GM18508 (cell line): ENCODE measurements around the gene NHERF1.

Source experiments
- ATAC-seq: cut with Tn5 transposase; IDR thresholded peaks from one replicate; pipeline ENCODE4 v1.9.1; 2021; ENCODE audit warnings: moderate number of reproducible peaks; ENCODE audit not compliant: insufficient read depth, unreplicated experiment

The NHERF1 gene

GRCh38 chr17:74748529-74749278 is at the start of gene NHERF1:
NHERF1 (plus strand) TSS chr17:74748628; CDS start chr17:74748847, 219 bp downstream.
- peak; percentile 12 for ATAC-seq

- no peak for ATAC-seq
These were observed 49.2 kb upstream of the NHERF1 start for GRCh38 chr17:74699236-74699635.

GRCh38 chr17:74702116-74702871 is 46.1 kb upstream of the NHERF1 start:
- ATAC-seq, result no peak

GRCh38 chr17:74703311-74703710 is 45.1 kb upstream of the NHERF1 start:
- no peak for ATAC-seq

GRCh38 chr17:74704544-74704943 is 43.9 kb upstream of the NHERF1 start:
- ATAC-seq, result no peak

GRCh38 chr17:74711058-74711824 is 37.2 kb upstream of the NHERF1 start:
- no peak for ATAC-seq

- no peak for ATAC-seq
These were observed 36.1 kb upstream of the NHERF1 start for GRCh38 chr17:74712301-74712700.

- ATAC-seq, result no peak
These were observed 35.7 kb upstream of the NHERF1 start, which contains the start of gene CD300LF for GRCh38 chr17:74712756-74713155. CD300LF (minus strand) TSS chr17:74712923; CDS start chr17:74712866, 57 bp downstream.

- ATAC-seq, result no peak
These were observed 35.2 kb upstream of the NHERF1 start for GRCh38 chr17:74713171-74713755.

GRCh38 chr17:74715144-74715543 is 33.3 kb upstream of the NHERF1 start:
- ATAC-seq, result no peak

GRCh38 chr17:74720506-74720905 is 27.9 kb upstream of the NHERF1 start:
- ATAC-seq, result no peak

GRCh38 chr17:74722782-74723181 is 25.6 kb upstream of the NHERF1 start:
- no peak for ATAC-seq

GRCh38 chr17:74723891-74724290 is 24.5 kb upstream of the NHERF1 start:
- no peak for ATAC-seq

GRCh38 chr17:74725111-74725510 is 23.3 kb upstream of the NHERF1 start:
- no peak for ATAC-seq

GRCh38 chr17:74728033-74728701 is 20.3 kb upstream of the NHERF1 start:
- no peak for ATAC-seq

GRCh38 chr17:74728702-74729075 is 19.7 kb upstream of the NHERF1 start:
- no peak for ATAC-seq

GRCh38 chr17:74729368-74729767 is 19.1 kb upstream of the NHERF1 start:
- ATAC-seq, result no peak

GRCh38 chr17:74729866-74730265 is 18.6 kb upstream of the NHERF1 start:
- ATAC-seq, result no peak

GRCh38 chr17:74730491-74731346 is 17.7 kb upstream of the NHERF1 start:
- ATAC-seq, result no peak
